CD4-positive, alpha-beta T cell treated with Interleukin-15 for 4 hours (primary cell): Measurements from ENCODE around the gene ZBTB20.

Source experiments
- DNase-seq: peaks from one replicate; pipeline ENCODE4 v3.0.0-alpha.2; 2020; ENCODE audit warnings: low spot score

The ZBTB20 gene

DNA sequence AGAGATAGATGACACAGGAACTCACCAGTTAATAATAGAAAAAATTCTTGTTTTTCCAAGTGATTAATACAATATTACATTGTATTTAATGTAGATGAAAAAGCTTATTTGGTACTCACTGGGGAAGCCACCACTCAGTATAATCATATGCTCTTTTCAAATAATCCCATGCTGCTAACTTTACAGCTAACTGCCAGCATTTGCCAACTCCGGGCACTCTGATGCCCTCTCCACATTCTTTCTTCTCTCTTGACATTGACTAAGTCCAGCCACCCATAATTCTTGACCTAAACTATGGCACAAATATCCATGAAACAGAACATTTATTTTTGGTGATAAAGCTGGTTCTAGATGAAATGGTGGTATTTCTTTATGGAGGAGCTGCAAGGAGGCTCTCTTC lies 384.9 kb downstream of the ZBTB20 start:
- DNase-seq = no peak

DNA sequence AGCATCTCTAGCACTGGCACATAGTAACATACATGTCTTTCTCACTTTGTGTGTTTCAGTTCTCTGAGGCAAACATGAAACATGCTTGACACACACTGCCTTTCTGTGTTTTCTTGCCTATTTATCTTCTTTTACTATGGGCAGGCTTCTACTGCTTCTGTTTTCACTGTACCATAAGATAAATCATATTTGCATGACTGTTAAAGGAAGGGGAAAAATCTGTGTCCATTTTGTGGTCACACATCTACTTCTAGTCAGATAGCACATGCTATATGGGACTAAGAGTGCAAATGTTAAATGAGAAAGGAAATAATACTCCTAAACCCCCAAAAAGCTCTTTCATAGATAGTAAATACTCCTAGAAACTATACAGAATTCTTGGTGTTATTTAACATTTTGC lies 386.4 kb downstream of the ZBTB20 start:
- DNase-seq = no peak

DNA sequence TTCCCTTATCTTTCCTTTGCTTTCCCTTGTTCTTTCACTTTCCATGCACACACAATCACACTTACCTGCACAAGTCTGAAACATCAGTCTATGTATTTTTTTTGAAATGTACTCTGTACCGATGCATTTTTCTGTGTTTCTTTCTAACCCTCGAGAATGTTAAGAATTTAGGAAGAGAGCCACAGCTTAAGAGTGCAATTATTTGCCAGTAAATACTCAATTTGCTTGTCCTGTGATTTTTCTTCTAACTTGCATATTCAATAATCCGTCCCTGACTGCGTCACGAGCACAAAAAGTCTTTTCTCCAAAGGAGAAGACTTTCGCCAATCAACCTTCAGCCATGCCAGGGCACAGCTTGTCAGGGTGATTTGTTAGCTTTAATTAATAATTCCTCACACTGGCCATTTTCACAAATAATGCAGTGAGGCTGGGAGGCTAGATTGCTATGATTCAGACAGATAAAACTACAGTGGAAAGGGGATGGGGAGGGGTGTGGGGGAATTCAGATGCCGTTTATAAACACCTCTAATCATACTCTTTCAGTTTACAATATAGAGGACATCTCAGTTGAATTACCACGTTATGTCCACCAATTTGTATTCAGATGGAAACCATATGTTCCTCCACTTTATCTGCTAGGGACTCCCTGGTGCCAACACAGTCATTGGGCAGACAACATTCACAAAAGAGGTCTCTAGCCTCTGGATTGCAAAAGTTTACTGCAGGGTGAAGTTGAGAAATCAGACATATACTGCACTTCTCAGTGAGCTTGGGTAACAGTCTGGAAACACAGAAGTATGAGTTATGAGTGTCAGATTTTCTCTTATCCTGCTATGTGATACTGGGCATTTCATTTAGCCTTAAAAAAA lies 388.0 kb downstream of the ZBTB20 start:
- DNase-seq = no peak

DNA sequence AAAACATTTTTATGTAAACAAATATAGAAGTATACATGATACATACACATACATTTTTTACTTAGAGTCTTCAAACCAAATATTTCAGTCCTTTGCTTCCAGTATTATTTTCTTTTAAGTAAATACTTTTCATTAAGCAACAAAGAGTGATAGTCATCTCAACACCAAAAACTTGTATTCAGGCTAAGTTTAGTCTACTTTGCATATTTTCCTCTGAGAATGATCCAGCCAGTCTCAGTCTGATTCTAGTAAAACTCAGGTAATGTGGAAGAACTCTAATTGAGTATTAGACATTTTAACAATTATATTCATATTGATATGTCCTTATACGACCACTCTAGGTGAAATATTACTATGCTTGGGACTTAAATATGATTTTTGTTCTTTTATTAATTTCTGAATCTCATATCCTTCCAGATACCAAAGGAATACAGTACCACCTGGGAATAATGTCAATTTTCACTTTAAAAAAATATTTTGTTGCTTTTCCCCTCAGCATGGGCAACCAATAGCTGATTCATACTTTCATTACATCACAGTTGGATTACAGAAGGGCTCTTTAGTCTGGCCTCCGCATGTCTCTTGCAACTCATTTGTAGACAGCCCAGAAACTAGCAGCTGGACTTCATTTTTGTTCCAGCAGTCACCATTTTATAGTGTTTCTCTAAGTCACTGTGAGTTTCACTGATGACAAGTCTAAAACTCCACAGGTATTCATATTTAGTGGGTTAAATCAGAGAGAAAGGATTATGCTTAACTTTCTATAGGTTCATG lies 390.4 kb downstream of the ZBTB20 start:
- DNase-seq = no peak

DNA sequence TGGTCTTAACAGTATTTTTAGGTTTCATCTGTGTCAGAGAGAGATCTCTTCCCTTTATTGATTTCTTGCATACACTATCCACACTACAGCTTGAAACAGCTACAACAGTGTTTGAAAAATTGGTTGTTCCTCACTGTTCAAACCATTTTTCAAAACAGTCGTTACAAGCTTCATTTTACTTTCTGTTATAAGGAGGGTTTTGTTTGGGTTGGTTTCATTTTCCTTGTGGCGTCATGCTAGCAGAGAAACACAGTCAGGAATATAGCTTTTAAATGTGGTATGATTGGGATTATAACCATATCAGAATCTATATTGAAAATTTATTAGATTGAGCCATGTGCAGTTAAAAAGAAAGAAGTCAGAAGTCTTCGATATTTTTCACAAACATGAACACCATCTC lies 400.6 kb downstream of the ZBTB20 start:
- no peak for DNase-seq

DNA sequence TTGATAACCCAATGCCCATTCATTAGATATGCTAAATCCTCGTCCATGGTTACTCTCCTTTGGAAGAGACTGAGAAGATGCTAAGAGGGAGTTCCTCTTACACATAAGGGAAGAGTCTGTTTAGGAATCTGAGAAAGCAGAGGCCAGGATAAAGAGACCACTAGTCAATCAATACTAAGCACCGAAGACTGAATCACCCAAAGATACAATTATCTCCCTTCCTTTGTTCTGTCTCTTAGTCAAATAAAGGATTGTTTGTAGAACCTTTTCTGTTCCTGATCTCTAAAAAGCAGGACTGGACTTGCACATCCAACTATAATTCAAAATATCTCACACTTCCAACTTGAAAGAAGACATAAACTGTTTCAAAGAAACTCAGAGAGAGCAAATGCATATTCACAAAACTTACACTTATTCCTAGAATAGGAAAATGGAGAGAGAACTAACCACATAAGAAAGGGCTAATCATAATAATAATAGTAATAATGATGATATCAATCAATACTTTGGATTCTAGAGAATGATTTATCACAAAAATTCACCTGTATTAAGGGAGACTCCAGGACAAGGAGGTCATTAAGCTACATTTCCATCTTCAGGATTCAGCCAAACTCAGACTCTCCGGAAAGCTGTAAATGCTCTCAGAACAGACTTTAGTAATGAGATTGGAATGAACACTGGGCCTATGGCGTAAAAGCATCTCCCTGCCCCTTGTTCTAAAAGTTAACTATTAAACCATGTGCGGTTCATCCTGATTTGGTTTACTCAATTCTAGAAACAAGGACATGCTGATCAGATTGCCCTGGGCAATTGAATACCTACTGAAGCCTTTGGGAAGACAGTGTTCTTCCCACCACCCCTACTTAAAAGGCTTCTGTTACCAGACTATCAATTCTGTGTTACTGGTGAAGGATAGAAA lies 401.5 kb downstream of the ZBTB20 start:
- DNase-seq = no peak

DNA sequence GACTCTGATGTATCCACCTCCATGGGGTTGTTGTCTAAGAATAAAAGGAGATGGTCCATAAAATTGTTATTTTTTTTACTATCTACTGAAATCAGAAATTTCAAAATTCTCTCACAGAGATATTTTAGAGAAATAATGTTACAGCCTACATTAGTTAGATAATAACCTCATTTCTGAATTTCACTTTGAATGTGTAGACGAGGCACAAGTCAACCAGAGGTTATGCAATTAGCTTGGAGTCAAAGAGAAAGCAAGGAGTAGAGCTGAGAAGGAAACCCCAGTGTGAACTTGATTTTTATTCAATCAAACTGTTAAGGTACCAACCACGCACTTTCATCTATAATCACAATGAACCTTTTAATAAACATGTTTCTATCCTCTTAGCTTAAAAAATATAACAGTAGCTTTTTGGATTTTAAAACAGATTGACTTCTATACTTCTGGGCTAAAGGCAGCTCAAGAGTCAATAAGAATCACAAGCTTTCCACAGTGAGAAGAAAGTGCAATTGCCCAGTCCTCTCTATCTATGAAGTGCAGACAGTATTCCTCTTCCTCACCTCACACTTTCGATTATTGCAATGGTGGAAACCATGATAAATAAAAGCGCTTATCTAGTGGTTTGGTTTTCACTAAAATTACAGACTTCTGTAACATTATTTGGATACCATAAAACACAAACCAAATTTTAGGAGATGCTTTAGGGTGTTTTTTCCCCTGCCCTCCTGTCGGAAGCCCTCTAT lies 403.2 kb downstream of the ZBTB20 start:
- no peak for DNase-seq

DNA sequence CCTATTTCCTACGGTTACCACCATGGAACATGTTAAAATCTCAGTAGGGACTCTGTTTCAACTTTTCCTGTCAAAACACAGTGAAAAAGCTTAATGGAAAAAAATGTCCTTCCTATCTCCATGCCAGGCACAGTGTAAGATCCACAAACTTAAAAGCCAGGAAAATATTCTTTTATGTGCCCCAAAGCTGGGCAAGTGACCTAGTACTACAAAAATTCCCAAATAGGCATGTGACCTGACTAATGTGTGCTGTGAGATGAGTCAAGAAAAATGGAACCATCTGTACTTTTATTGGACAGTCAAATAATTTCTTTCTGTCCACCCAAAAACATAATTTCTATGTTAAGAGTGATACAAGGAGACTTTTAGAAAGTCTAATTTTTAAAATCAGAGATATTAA lies 406.0 kb downstream of the ZBTB20 start:
- DNase-seq = no peak

DNA sequence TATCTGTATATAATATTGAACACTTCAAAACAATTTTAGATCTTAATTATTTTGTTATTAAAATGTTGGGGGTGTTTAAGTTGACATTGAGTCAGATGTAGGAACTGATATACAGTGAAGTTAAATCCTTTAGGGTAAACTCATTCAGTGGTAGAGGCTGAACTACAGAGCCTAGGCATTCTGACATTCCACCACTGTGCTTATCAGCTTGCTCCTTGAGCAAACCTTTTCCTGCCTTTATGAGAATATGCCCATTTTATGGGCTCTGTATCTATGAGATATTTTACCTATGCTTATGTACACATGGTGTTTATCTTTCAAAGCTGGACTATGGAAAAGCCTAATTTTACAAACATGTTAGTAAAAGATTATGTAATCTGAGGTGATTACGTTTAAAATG lies 407.5 kb downstream of the ZBTB20 start:
- no peak for DNase-seq

DNA sequence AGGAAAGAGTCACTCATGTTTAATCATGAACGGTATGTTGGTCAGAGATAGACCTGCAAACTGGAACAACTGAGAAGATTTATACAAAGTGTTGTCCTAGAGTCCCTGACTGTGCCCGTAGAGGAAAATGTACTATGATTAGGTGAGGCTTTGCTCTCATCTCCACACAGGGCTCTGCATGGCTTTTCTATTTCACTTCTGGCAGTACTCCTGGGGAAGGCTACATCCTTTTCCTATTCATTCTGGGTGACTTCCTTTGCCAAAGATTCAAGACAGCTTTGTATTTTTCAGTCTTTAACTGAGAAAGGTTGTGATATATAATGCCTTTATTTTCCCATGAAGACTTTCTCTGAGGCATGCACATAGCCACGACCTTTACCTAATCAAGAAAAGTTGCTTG lies 414.7 kb downstream of the ZBTB20 start:
- no peak for DNase-seq

DNA sequence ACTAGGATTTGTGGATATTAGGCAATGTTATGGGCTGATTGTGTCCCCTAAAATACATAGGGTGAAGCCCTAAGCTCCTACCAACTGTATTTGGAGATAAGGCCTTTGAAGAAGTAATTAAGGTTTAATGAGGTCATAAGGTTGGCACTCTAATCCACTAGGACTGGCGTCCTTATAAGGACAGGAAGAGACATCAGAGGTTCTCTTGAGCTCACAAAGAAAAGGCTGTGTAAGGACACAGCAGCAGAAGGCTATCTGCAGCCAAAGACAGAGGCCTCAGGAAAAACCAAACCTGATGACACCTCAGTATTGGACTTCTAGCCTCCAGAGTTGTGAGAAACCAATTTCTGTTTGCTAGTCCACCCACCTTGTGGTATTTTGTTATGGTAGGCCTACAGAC lies 416.7 kb downstream of the ZBTB20 start:
- DNase-seq = no peak

DNA sequence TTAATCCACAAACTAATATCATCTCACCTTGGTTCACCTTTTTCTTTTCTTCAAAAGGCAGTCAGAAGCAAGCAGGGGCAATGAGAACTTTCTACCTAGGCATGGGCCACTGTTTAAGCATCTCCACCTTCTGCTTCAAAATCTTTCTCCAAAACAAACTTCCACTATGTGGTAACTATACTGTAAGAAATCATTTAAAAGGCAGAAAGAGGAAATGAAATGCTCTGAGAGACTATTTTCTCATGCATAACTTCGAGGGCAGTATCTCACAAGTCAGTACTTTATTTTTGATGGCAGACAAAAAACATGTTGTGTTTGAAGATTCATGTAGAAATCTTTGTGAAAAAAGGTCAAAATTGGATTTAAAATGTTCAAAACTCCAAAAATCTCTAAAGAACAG lies 419.7 kb downstream of the ZBTB20 start:
- DNase-seq = no peak

DNA sequence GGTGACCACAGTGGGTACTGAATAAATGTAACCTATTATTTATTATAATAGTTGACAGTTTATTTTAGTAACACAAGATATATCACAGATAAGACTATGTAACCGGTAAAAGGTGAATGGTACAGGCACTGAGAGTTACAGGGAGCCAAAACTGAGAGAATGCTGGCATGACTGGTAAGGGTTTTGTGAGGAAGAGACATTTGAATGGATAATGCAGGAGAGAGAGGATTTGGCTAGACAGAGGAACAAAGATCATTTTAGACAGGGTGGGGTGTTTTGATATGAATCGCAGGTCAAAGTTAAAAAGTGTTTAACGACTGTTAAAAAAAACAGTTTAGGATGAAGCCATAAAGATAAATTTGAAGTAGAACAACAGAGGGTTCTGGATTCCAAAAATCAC lies 421.1 kb downstream of the ZBTB20 start:
- DNase-seq = no peak

DNA sequence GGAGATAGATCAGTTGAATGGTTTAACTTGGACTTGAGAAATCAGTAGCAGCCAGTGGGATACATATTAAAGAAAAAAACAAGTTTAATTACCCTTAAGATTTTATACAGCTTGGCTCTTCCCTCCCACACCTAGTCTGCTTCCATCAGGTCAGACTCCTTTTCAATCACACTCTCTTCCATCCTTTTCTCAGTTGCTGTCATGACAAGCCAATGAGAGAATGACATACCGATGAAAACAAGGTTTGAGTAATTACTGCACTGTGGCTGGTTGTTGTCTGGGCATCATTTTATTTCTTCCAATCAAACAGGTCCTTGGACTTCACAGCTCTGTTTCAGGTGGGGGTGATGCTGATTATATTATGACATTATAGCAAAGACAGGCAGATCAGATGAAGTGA lies 424.6 kb downstream of the ZBTB20 start:
- no peak for DNase-seq

DNA sequence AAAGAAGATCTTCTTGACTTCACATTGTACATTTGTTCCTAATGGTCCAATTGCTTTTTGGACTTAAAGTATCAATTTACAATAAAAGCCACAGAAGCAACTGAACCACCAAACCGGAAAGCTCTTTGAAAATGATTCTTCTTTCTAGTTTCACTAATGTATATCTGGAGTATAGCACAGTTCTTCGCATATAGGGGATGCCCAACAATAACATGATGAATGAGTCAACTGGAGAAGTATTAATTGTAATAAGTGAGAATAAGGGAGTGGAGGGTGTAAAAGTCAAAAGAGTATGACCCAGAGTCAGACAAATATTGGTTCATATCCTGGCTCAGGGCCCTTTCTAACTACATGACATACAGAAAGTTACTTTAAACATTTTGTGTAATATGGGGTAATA lies 425.2 kb downstream of the ZBTB20 start:
- no peak for DNase-seq

DNA sequence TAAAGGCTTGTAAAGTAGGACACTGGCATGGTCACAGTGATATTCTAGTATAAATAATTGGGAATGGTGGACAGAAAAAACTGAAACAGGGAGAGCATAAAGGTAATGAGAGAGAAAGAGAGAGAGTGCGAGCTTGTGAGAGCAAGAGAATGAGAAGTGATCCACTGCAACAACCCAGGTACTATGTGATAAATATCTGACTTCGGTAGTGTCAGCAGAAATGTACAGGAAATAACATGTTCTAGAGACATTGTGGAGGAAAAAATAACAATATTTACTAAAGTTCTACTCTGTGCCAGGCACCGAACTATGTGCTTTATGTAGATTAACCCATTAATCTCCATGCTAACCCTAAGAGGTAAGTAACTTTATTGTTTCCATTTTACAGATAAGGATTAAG lies 425.9 kb downstream of the ZBTB20 start:
- no peak for DNase-seq

DNA sequence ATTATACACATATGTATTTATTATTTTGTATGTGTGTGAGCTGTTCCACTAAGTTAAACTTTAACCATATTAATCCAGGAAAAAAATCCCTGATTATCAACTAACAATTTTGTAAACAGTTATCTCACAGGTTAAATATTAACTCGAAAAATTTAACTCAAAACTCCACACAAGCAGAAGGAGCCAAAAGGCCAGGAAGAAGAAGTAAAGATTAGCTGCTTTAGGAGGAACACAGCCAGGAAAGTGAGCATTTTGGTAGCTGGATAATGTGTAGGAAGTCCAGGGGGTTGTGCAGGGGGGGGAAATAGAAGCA lies 428.2 kb downstream of the ZBTB20 start:
- DNase-seq = no peak

DNA sequence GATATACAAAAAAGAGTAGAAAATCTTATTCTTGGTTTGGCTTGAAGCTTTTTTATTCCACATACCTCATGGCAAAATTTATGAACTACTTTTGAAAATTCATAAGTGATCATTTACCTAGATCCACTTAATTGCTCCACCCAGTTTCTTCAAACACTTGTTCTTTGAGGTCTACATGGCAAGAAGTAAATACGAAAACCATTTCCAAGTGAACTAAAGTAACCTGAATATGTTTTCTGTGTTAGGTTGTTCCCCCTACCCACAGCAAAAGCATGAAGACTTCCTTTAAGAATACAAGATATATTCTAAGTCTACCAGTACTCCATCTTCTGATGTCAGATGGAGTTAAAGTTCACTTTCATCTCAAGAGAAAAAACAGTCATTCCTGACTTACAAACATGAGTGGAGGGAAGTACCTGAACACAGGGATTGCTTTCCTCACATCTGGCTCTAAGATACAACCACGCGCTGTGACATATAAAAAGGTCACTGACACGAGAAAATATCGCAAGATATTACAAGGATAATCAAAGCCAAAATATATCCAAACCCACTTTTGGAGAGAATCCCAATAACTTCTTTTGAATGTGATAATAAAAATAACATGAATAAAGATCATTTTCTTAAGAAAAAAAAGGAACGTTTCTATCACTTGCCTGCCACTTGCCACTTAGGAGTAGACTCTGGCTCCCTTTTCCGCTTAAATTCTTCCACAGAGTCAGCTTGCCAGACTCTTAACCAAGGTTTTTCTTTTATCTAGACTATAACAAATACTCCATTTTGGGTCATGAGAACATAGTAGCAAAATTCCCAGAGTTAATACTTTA lies 428.8 kb downstream of the ZBTB20 start:
- DNase-seq = no peak

DNA sequence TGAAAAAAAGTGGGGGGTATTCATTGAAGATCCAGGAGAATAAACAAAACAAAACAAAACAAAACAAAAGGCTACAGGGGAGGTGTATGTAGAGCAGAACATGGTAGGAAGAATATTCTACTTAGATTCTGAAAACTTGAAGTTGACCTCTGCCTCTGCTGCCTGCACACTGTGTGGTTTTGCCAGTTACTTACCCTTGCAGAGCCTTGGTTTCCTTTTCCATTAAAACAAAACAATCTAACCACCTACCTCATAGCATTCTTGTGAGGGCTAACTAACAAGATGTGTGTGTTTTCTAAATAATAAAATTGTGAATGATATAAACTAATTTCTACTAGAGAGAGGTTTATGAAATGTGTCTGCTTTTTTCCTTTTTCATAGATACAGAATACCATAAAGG lies 430.2 kb downstream of the ZBTB20 start:
- no peak for DNase-seq

DNA sequence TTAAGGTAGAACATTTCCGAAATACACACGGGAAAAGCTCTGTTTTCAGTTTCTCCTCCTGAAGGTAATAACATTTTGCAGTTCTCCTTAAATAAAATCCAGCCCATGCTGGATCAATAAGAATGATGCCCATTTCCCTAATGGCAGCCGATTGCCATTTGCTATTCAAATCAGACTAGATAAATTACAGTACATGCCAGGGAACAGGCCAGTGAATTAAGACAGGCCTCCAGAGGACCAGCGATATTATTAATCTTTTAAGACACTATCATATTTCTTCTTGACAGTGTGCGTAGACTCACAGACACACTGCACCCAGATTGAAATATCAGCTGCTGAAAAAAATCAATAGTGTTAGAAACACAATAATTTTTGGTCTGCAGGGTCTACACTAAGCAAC lies 431.0 kb downstream of the ZBTB20 start:
- DNase-seq = no peak

DNA sequence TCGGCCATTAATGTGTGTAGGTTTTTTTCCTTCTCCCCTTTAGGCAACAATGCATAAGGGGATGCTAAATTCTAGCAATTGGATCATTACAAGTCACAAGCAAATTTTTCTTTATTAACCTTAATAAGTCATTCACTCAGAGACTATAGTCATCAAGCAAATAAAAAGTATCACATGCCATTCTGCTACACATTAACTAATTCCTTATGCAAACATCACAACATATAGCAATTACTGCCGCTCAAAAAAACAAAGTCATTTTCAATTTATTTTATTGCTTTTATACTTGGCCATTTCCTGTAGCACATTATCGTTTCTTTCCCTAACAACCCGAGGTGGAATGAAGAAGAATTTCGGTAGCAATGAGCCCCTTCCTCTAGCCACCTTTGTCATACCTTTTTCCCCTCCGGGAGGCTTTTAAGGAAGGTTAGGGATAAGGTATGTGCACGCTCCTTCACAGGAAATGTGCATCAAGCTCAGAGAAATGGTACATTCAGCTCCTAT lies 432.1 kb downstream of the ZBTB20 start:
- no peak for DNase-seq
